ENCODE data around the gene TDP2. TPM values are rescaled to one million over a fixed set of nuclear protein-coding genes. Genes with fewer than 3 reads are reported as not detected.

The TDP2 gene
- total RNA-seq, 2 experiments from 2014 or later: 63.9 to 64.6 TPM

GRCh38 chr6:24600903-24601302, 65.8 kb downstream of the TDP2 start:
- Mint-ChIP-seq H3K36me3 (ENCODE audit: low read depth) (no peaks in the 10 kb centered on the region), H3K4me1 (ENCODE audit: low read depth) (no peaks in the 10 kb centered on the region)
- CTCF ChIA-PET: interaction anchor here (1.2 to 2.0 kb wide), 2 partner anchors 17 to 66 kb away, joined by 5 to 6 read pairs; partner anchors contain the start of genes ACOT13 and TDP2

More at GRCh38 chr6:24600903-24601302, 65.8 kb downstream of the TDP2 start:
- H3K4me3 Mint-ChIP-seq: no peak overlapping the region
- no peak overlapping the region for H3K4me3 ChIP-seq (ENCODE audit: low read length)
- TF ChIP-seq CTCF (IDR thresholded peaks at IDR 0.05): no peak
- no peaks in the 10 kb centered on the region for H3K27me3 Mint-ChIP-seq
- no peaks in the 10 kb centered on the region for H3K27me3 ChIP-seq (ENCODE audit: control insufficient read depth in 1 of 2, insufficient read depth in 2 of 2, low read length in 2 of 2)
- no peaks in the 10 kb centered on the region for H3K9me3 Mint-ChIP-seq
- H3K27ac Mint-ChIP-seq: no peak overlapping the region
- H3K4me1 ChIP-seq (ENCODE audit: insufficient read depth, low read length): no peaks in the 10 kb centered on the region
- POLR2A ChIA-PET: no interaction called here
- ATAC-seq (ENCODE audit: poor library complexity): no peak
- intact Hi-C loops (cut with DNase I, micrococcal nuclease): no loop called here
- H3K9me3 ChIP-seq (ENCODE audit: control insufficient read depth in 1 of 2, insufficient read depth in 1 of 2, low read length in 2 of 2): no peaks in the 10 kb centered on the region
- no peak overlapping the region for H3K27ac ChIP-seq (ENCODE audit: low read depth in 1 of 2, low read length in 2 of 2)
- no peak for DNase-seq
- H3K36me3 ChIP-seq (ENCODE audit: insufficient read depth, low read length): no peaks in the 10 kb centered on the region

Other genes with a start within 250 kb of the TDP2 start
- under 1 TPM; 0.59 to 0.66 TPM for gene GPLD1, start 177.3 kb downstream of the TDP2 start, total RNA-seq
- gene ALDH5A1, start 171.9 kb downstream of the TDP2 start, total RNA-seq: 1 to 10 TPM; 3.6 to 5.0 TPM
- gene KIAA0319, start 20.7 kb downstream of the TDP2 start, total RNA-seq: not detected
- 1 to 10 TPM; 1.5 TPM for gene ACOT13, start 178 bp upstream of the TDP2 start, total RNA-seq
- 100 to 1,000 TPM; 108 to 111 TPM for gene C6orf62, start 52.3 kb upstream of the TDP2 start, total RNA-seq
- gene GMNN, start 108.0 kb upstream of the TDP2 start, total RNA-seq: 10 to 100 TPM; 10.1 to 10.5 TPM
- gene ARMH2, start 132.0 kb upstream of the TDP2 start, total RNA-seq: not detected

Measured in CD4-positive, alpha-beta T cell (primary cell).